SU-DHL-6 (cell line): ENCODE results near the gene ACACA.

Source experiments
- EZH2phosphoT487 ChIP-seq: fragments of 200-600 bp; sonication (generic), shearing (Covaris generic); conservative IDR thresholded peaks from 2 replicates; pipeline ENCODE4 v1.6.1; 2018; ENCODE audit warnings: mild to moderate bottlenecking, antibody characterized with exemption, low read length, moderate library complexity, mixed read lengths
- TF ChIP-seq, protein P1 (sequence below): fragments of 200-600 bp; sonication (generic); IDR thresholded peaks from one replicate; pipeline ENCODE4 v1.5.1; 2017; ENCODE audit warnings: antibody characterized with exemption, mild to moderate bottlenecking, low read length, moderate library complexity; ENCODE audit not compliant: insufficient read depth, poor library complexity, severe bottlenecking

DNA sequence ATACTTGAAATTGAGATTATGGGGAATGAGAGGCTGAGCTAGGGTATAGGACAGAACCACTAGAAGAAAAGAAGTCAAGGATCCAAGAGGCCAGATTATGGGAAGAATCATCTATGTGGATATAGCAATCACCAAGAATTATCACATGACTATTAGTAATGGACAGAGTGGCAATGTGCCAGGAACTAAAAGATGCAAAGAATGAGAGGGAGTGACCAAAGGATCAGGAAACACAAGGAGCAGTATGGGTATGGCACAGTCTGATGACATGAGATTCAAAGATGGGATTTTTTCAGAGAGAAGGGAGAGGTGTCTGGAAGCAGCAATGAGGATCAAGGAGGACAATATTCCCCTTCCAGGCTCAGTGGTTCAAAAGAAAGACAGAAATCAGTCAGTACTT lies 245.7 kb downstream of the ACACA start:
- TF ChIP-seq, protein P1, sequence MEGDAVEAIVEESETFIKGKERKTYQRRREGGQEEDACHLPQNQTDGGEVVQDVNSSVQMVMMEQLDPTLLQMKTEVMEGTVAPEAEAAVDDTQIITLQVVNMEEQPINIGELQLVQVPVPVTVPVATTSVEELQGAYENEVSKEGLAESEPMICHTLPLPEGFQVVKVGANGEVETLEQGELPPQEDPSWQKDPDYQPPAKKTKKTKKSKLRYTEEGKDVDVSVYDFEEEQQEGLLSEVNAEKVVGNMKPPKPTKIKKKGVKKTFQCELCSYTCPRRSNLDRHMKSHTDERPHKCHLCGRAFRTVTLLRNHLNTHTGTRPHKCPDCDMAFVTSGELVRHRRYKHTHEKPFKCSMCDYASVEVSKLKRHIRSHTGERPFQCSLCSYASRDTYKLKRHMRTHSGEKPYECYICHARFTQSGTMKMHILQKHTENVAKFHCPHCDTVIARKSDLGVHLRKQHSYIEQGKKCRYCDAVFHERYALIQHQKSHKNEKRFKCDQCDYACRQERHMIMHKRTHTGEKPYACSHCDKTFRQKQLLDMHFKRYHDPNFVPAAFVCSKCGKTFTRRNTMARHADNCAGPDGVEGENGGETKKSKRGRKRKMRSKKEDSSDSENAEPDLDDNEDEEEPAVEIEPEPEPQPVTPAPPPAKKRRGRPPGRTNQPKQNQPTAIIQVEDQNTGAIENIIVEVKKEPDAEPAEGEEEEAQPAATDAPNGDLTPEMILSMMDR = no peak
- TF ChIP-seq EZH2phosphoT487 = no peak
